A673 (cell line): Measurements from ENCODE around the gene ZNF550.

Source experiments
- CTCF ChIP-seq: fragments of 300-800, 200-600 bp; sonication (generic); conservative IDR thresholded peaks from 2 replicates; pipeline ENCODE4 v1.5.1; 2017; ENCODE audit warnings: low read depth, mild to moderate bottlenecking, antibody characterized with exemption, low read length, moderate library complexity, mixed read lengths
- EZH2 ChIP-seq: fragments of 200-600 bp; sonication (generic); IDR thresholded peaks from 2 replicates; pipeline ENCODE4 v1.6.1; 2017; ENCODE audit warnings: borderline replicate concordance, low read depth, mild to moderate bottlenecking, mixed read lengths, antibody characterized with exemption, low read length; ENCODE audit not compliant: poor library complexity, severe bottlenecking

GRCh38 chr19:57559008-57559403 is 657 bp downstream of the ZNF550 start:
- TF ChIP-seq CTCF (no peak), EZH2 (no peak)
